ENCODE data around the gene TPST1.

The TPST1 gene

DNA sequence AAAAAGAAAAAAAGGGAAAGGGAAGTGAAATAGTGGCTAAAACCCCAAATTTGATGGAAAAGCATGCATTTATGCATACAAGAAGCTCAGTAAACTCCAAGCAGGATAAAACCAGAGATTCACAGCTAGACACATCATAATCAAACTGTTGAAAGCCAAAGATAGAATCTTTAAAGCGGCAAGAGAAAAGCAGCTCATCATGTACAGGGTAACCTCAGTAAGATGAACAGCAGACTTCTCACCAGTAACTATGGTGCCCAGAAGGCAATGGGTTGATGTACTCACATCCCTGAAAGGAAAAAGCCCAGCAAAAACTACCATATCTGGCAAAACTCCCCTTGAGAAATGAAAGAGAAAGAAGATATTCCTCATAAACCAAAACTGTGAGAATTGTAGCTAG is 60.4 kb downstream of the TPST1 start:
- TF ChIP-seq, protein P1, sequence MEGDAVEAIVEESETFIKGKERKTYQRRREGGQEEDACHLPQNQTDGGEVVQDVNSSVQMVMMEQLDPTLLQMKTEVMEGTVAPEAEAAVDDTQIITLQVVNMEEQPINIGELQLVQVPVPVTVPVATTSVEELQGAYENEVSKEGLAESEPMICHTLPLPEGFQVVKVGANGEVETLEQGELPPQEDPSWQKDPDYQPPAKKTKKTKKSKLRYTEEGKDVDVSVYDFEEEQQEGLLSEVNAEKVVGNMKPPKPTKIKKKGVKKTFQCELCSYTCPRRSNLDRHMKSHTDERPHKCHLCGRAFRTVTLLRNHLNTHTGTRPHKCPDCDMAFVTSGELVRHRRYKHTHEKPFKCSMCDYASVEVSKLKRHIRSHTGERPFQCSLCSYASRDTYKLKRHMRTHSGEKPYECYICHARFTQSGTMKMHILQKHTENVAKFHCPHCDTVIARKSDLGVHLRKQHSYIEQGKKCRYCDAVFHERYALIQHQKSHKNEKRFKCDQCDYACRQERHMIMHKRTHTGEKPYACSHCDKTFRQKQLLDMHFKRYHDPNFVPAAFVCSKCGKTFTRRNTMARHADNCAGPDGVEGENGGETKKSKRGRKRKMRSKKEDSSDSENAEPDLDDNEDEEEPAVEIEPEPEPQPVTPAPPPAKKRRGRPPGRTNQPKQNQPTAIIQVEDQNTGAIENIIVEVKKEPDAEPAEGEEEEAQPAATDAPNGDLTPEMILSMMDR (IDR thresholded peaks at IDR 0.05; ENCODE audit: control insufficient read depth, extremely low read depth, insufficient read depth) = no peak
- H3K4me3 ChIP-seq (ENCODE audit: low read depth, low read length) = no peak overlapping the region
- no peak for DNase-seq (ENCODE audit: low read depth)

- no peak for DNase-seq (ENCODE audit: low read depth)
- H3K4me3 ChIP-seq (ENCODE audit: low read depth, low read length) = no peak overlapping the region
- TF ChIP-seq, protein P1 (IDR thresholded peaks at IDR 0.05; ENCODE audit: control insufficient read depth, extremely low read depth, insufficient read depth) = no peak
Observed at GRCh38 chr7:66267249-66267648, 62.1 kb downstream of the TPST1 start.

DNA sequence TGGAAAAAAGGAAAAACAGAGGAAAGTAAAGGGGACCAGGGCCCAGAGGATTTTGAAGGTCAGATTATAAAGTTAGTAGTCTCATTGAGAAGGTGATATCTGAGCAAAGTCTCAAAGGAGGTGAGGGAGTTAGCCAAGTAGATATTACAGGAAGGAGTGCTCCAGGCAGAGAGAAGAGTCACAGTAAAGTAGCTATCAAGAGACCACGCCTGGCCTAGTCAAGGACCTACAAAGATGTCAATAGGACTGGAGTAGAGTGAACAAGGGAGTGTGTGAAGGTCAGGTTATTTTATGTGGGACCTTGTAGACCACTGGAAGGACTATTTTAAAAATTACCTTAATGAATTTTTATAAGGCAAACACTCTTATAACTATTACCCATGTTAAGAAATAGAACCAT is 64.8 kb downstream of the TPST1 start:
- no peak for DNase-seq (ENCODE audit: low read depth)
- H3K4me3 ChIP-seq (ENCODE audit: low read depth, low read length) = no peak overlapping the region
- TF ChIP-seq, protein P1 (IDR thresholded peaks at IDR 0.05; ENCODE audit: control insufficient read depth, extremely low read depth, insufficient read depth) = no peak

- no peak overlapping the region for H3K4me3 ChIP-seq (ENCODE audit: low read depth, low read length)
- TF ChIP-seq, protein P1 (IDR thresholded peaks at IDR 0.05; ENCODE audit: control insufficient read depth, extremely low read depth, insufficient read depth) = no peak
- no peak for DNase-seq (ENCODE audit: low read depth)
Observed at GRCh38 chr7:66272321-66272720, 67.2 kb downstream of the TPST1 start.

DNA sequence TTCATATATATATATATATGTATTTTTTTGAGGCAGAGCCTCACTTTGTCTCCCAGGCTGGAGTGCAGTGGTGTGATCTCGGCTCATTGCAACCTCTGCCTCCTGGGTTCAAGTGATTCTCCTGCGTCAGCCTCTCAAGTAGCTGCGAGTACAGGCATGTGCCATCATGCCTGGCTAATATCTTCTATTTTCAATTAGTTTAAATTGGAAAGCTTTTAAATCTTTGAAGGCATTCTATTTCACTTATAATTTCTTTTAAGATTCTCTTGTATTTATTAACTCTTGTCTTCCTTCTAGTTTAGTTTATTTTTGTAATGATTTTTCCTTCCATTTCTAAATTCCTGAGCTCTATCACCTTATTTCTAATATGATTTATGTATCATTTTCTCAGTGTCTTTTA is 71.2 kb downstream of the TPST1 start:
- TF ChIP-seq, protein P1 (IDR thresholded peaks at IDR 0.05; ENCODE audit: control insufficient read depth, extremely low read depth, insufficient read depth) = no peak
- no peak overlapping the region for H3K4me3 ChIP-seq (ENCODE audit: low read depth, low read length)
- no peak for DNase-seq (ENCODE audit: low read depth)

DNA sequence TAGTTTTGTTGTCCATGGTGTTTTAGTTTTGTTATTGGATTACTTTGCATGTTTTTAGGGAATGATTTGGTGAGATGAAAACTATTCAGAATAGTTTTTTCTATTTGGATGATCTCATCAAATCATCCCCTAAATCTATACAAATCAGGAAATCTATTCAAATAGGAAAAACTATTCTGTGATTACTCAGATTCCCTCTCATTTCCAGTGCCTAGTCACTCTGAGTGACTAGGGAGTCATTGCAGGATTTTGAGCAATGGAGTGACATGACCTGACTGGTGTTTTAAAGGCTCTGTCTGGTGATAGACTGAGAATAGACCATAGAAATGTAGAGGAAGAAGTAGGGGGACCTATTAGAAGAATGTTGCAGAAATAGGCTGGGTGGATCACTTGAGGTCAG is 72.4 kb downstream of the TPST1 start:
- no peak for DNase-seq (ENCODE audit: low read depth)
- TF ChIP-seq, protein P1 (IDR thresholded peaks at IDR 0.05; ENCODE audit: control insufficient read depth, extremely low read depth, insufficient read depth) = no peak
- no peak overlapping the region for H3K4me3 ChIP-seq (ENCODE audit: low read depth, low read length)

GRCh38 chr7:66279912-66280311 is 74.8 kb downstream of the TPST1 start:
- TF ChIP-seq, protein P1 (IDR thresholded peaks at IDR 0.05; ENCODE audit: control insufficient read depth, extremely low read depth, insufficient read depth) = no peak
- no peak overlapping the region for H3K4me3 ChIP-seq (ENCODE audit: low read depth, low read length)
- no peak for DNase-seq (ENCODE audit: low read depth)
